SIG-M5 (cell line): ENCODE results near the gene RAB20.
"Not testable (repeated sequence)": the region's sequence is repeated elsewhere in the genome, so short reads cannot be mapped to it uniquely, and the experiment has no call there.

Experiments
- DNase-seq: peaks from one replicate; lab custom pipeline; 2025; lab: John Stamatoyannopoulos, UW

The RAB20 gene

DNA sequence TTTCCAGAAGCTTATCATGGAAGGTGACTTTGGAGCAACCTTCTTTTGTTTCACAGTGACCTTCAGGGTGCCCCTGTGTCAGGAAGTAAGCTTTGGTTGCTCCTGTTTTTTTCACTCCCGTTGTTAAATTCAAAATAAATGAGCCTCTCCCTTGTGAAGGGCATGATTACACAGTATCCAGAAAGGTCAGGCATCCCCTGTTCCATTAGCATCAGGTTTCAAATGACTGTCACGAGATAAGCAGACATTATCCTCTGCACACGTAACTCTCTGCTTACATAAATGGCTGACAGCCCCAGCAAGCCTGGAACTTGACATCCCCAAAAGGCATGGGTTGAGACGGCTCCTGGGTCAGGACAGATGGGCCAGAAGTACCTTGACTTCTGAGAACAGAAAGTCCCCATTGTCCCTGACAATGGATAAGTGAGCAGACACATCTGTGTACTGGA is 52.0 kb downstream of the RAB20 start:
- no peak for DNase-seq

DNA sequence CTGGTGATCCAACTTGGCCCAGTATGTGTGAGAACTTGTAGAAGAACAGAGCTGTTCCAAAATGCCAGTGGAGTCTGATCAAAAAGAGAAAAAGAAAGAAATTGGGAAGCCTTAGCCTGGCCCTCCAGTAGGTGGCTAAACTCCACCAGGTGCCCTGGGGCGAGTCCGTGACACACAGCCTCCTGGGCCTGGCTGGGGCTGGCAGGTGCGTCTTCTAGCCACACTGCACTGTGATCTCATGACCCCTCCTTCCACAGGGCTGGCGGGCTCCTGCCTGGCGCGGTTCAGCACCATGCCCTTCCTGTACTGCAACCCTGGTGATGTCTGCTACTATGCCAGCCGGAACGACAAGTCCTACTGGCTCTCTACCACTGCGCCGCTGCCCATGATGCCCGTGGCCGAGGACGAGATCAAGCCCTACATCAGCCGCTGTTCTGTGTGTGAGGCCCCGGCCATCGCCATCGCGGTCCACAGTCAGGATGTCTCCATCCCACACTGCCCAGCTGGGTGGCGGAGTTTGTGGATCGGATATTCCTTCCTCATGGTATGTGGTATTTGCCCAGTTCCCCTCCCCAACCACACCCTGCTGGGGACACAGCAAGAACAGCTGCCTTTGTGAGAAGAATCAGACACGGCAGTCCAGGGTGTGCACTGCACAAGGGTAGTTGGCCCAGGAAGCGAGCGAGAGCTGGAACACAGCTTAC is 53.7 kb downstream of the RAB20 start:
- no peak for DNase-seq

DNA sequence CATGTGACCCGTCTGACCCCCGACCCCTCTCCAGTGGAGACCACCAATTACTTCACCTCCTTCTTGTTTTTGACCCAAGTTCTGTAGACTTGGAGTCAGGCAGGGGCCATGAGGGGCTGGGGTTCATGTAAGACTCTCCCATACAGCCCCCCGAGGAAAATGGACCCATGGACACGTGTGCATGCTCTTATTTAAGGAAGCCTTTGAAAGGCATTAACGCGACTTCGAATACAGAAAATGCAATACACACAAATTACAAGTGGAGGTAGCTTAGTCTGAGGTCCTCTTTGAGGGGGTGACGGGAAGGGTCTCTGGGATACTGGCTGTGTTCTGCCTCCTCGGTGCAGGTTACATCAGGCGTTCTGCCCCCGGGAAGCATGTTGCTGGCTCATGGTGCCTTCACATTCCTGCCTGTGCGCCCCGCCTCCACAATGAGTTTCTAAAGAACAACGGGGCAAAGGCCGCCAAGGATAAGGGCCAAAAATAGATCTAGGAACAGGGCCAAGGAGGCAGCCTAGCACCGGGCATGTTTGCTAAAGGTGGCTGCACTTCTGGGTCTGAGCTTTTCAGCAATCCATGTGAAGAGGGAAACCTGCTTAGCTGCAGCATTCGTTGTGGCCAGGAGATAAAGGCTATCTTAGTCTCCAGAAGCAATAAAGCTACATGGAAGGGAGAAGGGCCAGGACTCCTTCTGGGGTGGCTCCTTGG is 54.5 kb downstream of the RAB20 start:
- DNase-seq, result no peak

DNA sequence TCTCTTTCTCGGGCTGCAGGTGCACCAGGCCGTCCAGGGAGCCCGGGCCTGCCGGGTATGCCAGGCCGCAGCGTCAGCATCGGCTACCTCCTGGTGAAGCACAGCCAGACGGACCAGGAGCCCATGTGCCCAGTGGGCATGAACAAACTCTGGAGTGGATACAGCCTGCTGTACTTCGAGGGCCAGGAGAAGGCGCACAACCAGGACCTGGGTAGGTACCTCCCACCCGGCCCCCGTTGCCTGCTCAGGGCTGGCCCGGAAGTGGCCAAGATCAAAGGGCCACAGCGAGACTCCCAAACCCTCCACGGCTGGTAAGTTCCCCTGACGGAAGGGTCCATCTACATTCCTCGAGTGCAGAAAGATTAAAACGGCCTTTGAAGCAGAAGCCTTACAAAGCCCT is 55.1 kb downstream of the RAB20 start:
- DNase-seq, result no peak

DNA sequence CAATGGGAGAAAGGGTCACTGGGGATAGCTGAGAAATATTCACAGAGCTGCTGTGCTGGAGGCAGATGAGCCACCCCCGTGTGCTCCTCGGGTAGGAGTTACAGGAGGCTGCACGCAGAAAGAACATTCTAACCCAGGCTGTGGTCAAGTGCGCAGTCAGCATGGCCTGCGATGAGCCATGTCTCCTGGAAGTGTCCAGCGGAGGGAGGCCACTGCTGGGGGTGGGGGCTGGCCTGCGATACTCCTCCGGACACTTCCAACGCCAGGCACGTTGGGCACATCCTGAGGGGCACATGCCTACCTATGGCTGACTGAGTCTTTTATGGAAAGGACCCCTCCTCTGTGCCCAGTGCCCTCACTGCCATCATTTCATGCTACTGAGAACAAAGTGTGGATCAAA is 55.9 kb downstream of the RAB20 start:
- DNase-seq, result no peak

DNA sequence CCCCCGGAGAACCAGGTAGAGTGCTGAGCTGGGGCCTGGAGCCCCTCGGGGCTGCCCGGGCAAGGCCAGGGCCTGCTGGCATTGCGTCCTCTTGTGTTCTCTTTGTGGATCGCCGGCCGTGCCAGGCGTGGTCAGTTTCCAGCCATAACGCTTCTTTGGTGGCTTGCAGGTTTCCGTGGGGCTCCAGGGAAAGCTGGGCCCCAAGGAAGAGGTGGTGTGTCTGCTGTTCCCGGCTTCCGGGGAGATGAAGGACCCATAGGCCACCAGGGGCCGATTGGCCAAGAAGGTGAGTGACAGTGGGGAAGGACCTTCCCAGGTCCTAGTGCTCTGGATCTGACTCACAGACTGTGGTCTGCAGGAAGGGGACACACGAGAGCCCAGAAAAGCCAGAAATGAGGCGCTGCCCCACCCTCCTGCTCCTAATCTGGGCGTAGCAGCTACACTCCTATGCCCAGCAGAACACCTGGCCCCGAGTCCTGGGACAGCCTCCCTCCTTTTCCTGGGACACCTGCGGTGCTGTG is 57.5 kb downstream of the RAB20 start:
- no peak for DNase-seq

DNA sequence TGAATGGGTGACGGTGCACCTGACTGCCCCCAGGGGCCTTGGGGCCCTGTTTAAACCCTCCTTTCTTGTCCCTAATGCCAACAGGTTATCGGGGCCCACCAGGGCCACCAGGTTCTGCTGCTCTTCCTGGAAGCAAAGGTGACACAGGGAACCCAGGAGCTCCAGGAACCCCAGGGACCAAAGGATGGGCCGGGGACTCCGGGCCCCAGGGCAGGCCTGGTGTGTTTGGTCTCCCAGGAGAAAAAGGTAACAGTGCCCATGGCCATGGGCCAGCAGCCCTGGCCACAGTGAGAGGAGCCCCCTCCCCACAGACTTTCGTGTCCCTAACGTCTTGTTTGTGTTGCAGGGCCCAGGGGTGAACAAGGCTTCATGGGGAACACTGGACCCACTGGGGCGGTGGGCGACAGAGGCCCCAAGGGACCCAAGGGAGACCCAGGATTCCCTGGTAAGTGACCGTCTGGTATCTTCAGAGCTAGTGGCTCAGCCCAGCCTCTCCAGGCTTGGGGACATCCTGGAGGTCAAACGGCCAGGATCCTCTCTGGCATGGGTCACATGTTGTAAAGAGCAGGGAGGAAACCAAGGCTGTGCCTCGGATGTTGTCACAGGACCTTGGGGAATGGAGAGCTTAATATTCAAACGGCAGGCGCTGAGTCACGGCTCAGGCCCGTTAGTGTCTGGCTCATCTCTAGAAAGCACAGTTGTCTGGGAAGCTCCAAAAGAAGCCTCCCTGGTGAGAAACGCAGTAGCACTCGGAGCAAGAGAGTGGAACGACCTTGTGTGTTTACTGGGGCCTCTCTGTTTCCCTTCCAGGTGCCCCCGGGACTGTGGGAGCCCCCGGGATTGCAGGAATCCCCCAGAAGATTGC is 58.3 kb downstream of the RAB20 start:
- DNase-seq, result no peak

DNA sequence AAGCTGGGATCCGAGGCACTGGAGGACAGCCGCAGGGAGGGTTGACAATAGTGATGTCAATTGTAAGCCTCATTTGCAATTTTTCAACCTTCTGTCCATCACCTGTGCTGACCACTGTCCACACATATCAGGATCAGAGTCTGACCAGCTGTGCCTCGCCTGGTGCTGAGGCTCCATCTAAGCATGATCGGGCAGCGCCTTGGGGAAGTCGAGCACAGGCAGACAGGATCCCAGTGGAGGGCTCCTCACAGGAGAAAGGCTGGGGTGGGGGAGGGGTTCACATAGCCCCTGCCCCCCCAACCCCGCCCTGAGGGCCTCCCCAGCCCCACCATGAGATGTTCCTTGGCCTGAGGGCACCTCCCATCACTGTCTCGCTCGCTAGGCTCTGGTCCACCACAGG is 60.3 kb downstream of the RAB20 start:
- DNase-seq, result no peak

DNA sequence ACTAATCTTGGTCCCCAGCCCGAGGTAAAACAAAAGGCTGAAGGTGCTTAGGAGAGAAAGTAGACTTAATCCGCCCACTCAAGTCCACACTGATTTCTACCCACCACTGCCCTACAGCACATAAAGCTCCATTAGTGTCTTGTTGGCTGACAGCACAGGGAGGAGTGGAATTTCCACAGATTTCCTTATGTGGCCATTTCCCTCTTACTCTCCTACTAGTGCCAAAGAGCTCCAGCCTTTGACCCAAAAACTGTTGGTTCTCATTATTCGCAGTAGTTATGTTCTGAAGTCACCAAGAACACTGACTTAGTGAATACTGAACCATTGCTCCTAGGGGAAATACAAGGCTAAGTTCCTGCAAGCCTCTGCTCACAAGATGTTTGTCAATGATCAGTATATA is 61.2 kb downstream of the RAB20 start:
- no peak for DNase-seq

DNA sequence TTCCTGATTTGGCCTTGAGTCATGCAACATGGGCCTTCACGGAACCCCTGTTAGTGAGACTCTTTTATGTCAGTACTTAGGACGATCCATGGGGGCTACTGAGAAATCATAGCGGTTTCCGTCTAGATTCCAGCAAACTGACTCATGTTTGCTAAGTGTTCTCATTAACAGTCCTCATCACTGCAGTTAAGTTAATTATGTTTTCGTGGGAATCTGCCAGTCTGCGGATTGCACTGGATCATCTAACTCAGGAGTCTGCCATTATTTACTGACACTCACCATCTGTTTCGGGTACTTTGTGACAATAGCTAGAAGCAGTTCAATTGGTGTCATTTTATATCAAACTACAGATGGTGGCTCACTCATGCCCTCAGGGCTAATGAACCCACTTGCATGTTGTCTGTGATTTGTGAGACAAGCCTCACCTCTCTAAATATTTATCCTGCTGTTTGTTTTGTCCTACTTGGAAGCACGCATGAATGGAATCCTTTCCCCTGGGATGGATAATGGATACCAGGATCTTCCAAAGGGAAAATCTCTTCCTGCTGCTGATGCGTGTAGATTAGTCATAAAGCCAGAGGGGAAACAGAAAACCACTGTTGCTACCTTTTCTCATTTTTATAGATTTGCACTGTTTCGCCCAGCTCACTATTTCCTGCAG is 61.8 kb downstream of the RAB20 start:
- DNase-seq, result no peak

DNA sequence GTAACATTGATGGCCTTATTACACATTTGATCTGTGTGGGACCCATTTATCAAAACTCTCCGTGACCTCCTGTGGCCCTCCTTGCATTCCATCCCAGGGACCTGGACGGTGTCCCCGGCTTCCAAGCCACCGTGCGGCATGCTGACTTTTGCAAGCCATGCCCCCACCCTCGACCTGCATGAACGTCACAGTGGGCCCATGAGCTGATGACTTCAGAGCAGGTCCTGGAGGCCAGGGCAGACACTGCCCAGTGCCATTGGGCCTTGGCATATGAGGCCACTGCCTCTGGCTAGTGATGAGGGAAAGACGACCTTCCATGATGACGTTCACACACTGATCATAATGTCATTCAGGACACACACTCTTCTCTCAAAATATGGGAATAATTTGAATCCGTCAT is 62.8 kb downstream of the RAB20 start:
- no peak for DNase-seq

DNA sequence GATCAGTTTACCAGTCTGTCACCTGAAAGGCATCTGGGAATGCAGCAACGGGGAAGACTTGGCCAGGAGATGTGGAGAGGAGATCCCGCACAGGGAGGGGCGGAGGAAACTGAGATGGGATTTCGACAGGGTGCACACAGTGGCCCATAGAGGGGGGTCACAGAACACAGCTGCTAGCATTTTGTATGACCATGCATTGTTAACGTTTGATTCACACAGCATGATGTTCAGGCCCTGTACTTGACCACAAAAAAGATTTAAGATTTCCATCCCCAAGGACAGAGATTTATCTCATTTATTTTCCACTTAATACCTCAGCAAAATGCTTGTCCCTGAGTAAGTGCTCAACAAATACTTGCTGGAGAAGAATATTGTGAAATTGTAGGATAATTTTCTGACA is 63.2 kb downstream of the RAB20 start:
- no peak for DNase-seq

DNA sequence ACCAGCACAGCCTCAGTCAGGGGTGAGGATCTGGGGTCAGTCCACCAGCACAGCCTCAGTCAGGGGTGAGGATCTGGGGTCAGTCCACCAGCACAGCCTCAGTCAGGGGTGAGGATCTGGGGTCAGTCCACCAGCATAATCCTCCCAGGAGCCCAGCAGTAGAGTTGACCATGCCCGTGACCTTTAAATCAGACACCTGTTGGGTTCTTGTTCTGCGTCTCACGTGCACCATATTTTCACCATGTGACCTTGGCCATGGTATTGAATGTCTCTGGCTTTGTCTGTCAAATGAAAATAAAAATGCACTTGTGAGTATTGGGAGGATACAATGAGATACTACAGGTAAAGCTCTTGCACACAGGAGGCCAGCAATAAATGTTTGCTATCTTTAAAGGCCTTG is 63.6 kb downstream of the RAB20 start:
- DNase-seq, result not testable (repeated sequence)

DNA sequence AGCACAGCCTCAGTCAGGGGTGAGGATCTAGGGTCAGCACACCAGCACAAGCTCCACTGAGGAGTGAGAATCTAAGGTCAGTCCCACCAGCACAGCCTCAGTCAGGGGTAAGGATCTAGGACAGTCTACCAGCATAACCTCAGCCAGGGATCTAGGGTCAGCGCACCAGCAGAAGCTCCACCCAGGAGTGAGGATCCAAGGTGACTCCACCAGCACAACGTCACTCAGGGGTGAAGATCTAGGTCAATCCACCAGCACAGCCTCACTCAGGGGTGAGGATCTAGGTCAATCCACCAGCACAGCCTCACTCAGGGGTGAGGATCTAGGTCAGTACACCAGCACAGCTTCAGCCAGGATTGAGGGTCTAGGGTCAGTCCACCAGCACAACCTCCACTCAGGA is 64.5 kb downstream of the RAB20 start:
- DNase-seq, result no peak

DNA sequence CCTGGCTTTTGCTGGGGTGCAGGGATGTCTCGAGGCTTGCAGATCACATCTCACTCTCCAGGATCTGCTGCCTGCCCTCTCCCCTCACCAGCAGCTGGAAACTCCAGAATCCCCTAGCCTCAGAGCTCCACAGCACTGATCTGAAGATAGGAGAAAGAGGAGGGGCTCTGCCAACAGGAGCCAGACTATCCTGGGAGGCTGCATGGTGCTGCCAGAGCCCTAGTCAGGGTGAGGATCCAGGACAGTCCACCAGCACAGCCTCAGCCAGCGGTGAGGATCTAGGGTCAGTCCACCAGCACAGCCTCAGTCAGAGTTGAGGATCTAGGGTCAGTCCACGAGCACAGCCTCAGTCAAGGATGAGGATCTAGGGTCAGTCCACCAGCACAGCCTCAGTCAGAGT is 65.2 kb downstream of the RAB20 start:
- no peak for DNase-seq

DNA sequence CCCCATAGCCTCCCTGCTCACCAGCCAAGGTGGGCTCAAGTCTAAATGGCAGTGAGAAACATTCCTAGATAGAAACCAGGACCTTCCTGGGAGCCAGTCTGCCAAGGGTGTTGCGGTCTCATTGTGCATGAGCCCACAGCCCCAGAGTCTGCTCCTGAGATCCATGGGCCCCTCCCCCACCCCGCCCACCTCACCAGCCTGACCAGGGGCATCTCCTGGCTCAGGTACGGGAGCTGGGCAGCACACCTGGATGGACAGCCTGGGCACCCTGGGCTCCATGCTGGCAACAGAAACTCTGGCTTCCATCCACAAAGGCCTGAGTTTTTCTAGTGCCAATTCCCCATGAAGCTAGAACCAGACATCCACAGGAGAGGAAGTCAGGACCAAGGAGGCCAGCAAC is 65.6 kb downstream of the RAB20 start:
- no peak for DNase-seq

DNA sequence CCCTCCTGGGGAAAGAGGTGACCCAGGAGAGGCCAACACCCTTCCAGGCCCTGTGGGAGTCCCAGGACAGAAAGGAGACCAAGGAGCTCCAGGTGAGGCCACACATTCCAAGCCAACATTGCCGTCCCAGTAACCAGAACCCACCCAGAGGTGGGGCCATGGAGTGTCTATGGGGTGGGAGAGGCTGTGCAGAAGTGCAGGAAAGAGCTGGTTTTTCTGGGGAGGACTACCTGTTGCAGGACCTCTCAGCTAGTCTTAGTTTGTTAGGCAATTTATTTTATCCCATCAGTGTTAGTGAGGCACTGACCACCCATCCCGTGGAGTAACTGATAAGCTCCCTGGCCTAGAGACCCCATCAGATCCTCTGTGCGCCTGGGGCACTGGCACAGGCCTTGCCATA is 66.1 kb downstream of the RAB20 start:
- DNase-seq, result no peak

DNA sequence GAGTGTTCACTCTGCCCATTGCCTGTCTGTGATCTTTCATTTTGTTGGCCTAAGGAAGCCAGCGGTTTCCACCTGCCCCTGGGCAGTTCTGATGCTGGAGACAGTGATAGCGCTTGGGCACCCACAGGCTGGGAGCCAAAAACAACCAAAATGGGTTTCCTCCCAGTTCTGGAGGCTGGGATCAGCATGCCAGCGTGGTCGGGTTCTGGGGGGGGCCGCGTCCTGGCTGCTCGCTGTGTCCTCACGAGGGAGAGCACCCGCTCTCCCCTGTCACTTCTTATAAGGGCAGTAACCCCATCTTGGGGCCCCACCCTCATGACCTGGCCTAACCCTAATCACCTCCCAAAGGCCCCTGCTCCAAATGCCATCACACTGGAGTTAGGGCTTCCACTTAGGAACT is 67.9 kb downstream of the RAB20 start:
- DNase-seq, result no peak

DNA sequence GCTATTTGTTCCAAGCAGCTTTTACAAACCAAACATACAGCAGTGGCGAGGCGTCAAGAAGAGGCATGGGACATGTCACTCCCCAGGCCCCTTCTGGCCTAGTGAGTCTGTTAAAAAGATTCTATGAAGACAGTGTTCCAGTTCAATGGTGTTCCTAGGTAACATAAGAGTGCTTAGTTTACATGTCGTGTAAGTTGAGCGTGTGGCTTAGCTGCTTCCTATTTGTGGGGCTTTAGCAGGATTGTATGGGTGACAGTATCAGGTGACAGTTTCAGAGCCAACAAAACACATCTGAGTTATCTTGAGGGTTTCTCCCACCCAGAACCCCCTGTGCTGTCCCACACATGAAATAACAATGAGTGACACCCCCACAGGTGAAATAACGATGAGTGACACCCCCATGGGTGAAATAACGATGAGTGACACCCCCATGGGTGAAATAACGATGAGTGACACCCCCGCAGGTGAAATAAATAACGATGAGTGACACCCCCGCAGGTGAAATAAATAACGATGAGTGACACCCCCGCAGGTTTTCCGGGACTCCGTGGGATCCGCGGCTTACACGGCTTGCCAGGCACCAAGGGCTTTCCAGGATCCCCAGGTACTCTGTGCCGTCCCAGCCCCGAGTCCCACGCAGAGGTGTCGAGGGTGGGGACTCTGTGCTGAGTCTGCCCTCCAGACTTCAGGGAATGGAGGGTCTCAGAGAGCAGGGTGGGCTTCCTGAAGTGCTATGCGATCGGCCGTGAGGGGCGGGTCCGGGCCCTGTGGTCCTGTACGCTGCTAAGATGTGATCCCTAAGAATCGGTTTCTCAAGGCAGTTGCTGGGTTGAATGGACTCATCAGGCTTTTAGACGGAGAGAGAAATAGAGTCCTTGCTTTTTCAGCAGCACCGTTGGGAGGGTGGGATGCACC is 68.6 kb downstream of the RAB20 start:
- no peak for DNase-seq

DNA sequence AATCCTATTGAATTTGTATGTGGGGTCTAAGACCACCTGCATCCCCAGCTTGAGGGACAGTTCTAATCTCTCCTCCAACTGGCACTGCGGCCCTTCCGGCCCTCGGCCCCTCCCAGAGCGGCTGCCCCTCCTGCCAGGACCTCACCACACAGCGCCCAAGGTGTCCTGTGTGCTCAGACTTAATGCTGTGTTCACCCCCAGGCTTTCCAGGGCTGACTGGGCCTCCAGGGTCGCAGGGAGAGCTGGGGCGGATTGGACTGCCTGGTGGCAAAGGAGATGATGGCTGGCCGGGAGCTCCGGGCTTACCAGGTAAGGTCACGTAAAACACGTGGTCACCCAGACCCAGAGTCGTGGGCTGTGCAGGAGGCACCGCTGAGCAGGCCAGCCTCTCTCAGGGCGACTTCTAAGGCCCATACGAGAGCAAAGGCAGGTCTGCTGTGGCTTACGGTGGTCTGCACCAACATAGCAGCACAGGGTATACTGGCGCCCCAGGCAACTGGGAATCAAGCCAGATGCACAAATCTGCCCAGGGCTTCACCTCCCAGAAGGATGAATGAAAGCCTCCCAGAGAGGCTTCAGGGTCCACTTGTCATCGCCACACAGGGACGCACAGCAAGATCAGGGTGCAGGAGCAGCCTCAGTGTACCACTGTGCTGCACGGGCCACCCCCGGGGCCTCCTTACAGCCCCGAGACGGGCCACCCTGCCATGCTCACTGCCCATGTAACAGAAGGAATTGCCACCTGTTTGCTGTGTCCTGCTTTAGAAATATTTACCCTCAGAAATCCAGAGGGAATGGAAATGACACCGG is 69.4 kb downstream of the RAB20 start:
- no peak for DNase-seq
